Neutrophil (primary cell): Measurements from ENCODE around the gene LMAN2.
"Not testable (repeated sequence)": the region's sequence is repeated elsewhere in the genome, so short reads cannot be mapped to it uniquely, and the experiment has no call there.

Experiments
- H3K27ac ChIP-seq: fragments of 200-600 bp; sonication (generic); 2 replicates; pipeline ENCODE4 v1.5.1; 2016; ENCODE audit warnings: mild to moderate bottlenecking, moderate library complexity
- H3K27me3 ChIP-seq: fragments of 200-600 bp; sonication (generic); 2 replicates; pipeline ENCODE4 v1.6.0; 2016; ENCODE audit warnings: mild to moderate bottlenecking
- H3K36me3 ChIP-seq: fragments of 200-600 bp; sonication (generic); 2 replicates; pipeline ENCODE4 v1.5.1; 2017
- H3K4me1 ChIP-seq, 2 experiments: fragments of 200-600 bp in 1 of 2; sonication (generic) in 1 of 2; 1 replicate in 1 of 2; 2 replicates in 1 of 2; pipeline versions ENCODE4 v1.5.1 to v1.6.1; 2013 to 2016; ENCODE audit warnings: low read depth in 1 of 2, low read length in 1 of 2, mild to moderate bottlenecking in 1 of 2, moderate library complexity in 1 of 2; ENCODE audit not compliant: control insufficient read depth in 1 of 2, insufficient read depth in 1 of 2
- H3K4me3 ChIP-seq, 2 experiments: fragments of 200-600 bp in 1 of 2; sonication (generic) in 1 of 2; 1 replicate in 1 of 2; 2 replicates in 1 of 2; pipeline ENCODE4 v1.5.1; 2013 to 2016; ENCODE audit warnings: low read depth in 1 of 2, low read length in 1 of 2, mild to moderate bottlenecking in 1 of 2, moderate library complexity in 1 of 2
- H3K9me3 ChIP-seq: fragments of 200-600 bp; sonication (generic); 2 replicates; pipeline ENCODE4 v1.5.1; 2016
- CTCF ChIP-seq: fragments of 200-600 bp; sonication (generic); IDR thresholded peaks from 2 replicates; pipeline ENCODE4 v1.5.1; 2016; ENCODE audit warnings: antibody characterized with exemption

LMAN2 gene

GRCh38 chr5:177361418-177362291, 10.2 kb upstream of the LMAN2 start:
- peak overlapping the region; percentile 62 to 82 for H3K4me3 ChIP-seq
- TF ChIP-seq CTCF, result peak; percentile 49
- no peaks in the 10 kb centered on the region for H3K9me3 ChIP-seq
- peaks cover 72 to 78% of the 10 kb centered on the region in 2 experiments for H3K4me1 ChIP-seq
- H3K27ac ChIP-seq, result peak overlapping the region; percentile 93
- H3K27me3 ChIP-seq, result no peaks in the 10 kb centered on the region
- peaks cover 31% of the 10 kb centered on the region for H3K36me3 ChIP-seq

- H3K4me3 ChIP-seq, result peak overlapping the region; percentile 62 to 82
- H3K27ac ChIP-seq, result peak overlapping the region; percentile 93
- peaks cover 81 to 88% of the 10 kb centered on the region in 2 experiments for H3K4me1 ChIP-seq
Observed at GRCh38 chr5:177360740-177361139, 9.3 kb upstream of the LMAN2 start.

GRCh38 chr5:177359860-177360259, 8.4 kb upstream of the LMAN2 start:
- no peak for TF ChIP-seq CTCF
- peak overlapping the region; percentile 82 to 96 for H3K4me3 ChIP-seq
- H3K4me1 ChIP-seq, result peaks cover 89 to 95% of the 10 kb centered on the region in 2 experiments
- H3K9me3 ChIP-seq, result no peaks in the 10 kb centered on the region
- H3K36me3 ChIP-seq, result peaks cover 15% of the 10 kb centered on the region
- H3K27me3 ChIP-seq, result no peaks in the 10 kb centered on the region
- peak overlapping the region; percentile 93 for H3K27ac ChIP-seq

More at GRCh38 chr5:177360740-177361139, 9.3 kb upstream of the LMAN2 start:
- not testable (repeated sequence) for H3K27me3 ChIP-seq, H3K9me3 ChIP-seq
- peaks cover 22% of the 10 kb centered on the region for H3K36me3 ChIP-seq

GRCh38 chr5:177359451-177359851, 8.0 kb upstream of the LMAN2 start:
- H3K27ac ChIP-seq, result peak overlapping the region; percentile 93
- TF ChIP-seq CTCF, result no peak
- peaks cover 89 to 95% of the 10 kb centered on the region in 2 experiments for H3K4me1 ChIP-seq
- peak overlapping the region; percentile 82 to 96 for H3K4me3 ChIP-seq
- H3K27me3 ChIP-seq, result no peaks in the 10 kb centered on the region
- no peaks in the 10 kb centered on the region for H3K9me3 ChIP-seq
- H3K36me3 ChIP-seq, result peaks cover 12% of the 10 kb centered on the region

- TF ChIP-seq CTCF, result no peak
- Histone ChIP-seq H3K4me3 (peak overlapping the region; percentile 82 to 96), H3K36me3 (peaks cover 5% of the 10 kb centered on the region), H3K27me3 (no peaks in the 10 kb centered on the region), H3K4me1 (peaks cover 87 to 95% of the 10 kb centered on the region in 2 experiments), H3K27ac (peak overlapping the region; percentile 93), H3K9me3 (no peaks in the 10 kb centered on the region)
Observed at GRCh38 chr5:177358370-177358819, 6.9 kb upstream of the LMAN2 start.
